PC-9 (cell line): ENCODE results near the gene NUP210.

ENCODE experiments used
- CTCF ChIP-seq: fragments of 200-600 bp; sonication (generic); conservative IDR thresholded peaks from 2 replicates; pipeline ENCODE4 v1.6.1; 2017; ENCODE audit warnings: mixed run types, antibody characterized with exemption, mild to moderate bottlenecking, moderate library complexity
- EZH2 ChIP-seq: fragments of 200-600 bp; sonication (generic); IDR thresholded peaks from 2 replicates; pipeline ENCODE4 v1.8.0; 2017; ENCODE audit warnings: antibody characterized with exemption, low read depth

- no peak for TF ChIP-seq CTCF
- no peak for TF ChIP-seq EZH2
These were observed 45.2 kb upstream of the NUP210 start for GRCh38 chr3:13465236-13465873.
